Fibroblast of lung (primary cell): ENCODE measurements around the gene TCERG1L. TPM values are rescaled to one million over a fixed set of nuclear protein-coding genes. Genes with fewer than 3 reads are reported as not detected.

Source experiments
- DNase-seq, 2 donors: peaks; one replicate each; pipeline versions ENCODE4 v3.0.0 to v3.0.0-alpha.2; 2010; ENCODE audit warnings: low read depth in 2 of 2
- H2AFZ ChIP-seq: 2 replicates; pipeline ENCODE4 v1.5.1; 2012; ENCODE audit warnings: low read length, control low read depth, inconsistent platforms
- H3K27ac ChIP-seq: 2 replicates; pipeline ENCODE4 v1.5.1; 2011; ENCODE audit warnings: low read length, control low read depth; ENCODE audit not compliant: insufficient read depth
- H3K27me3 ChIP-seq: 2 replicates; pipeline ENCODE4 v1.5.1; 2011; ENCODE audit warnings: mild to moderate bottlenecking, low read length; ENCODE audit not compliant: control insufficient read depth, insufficient read depth
- H3K36me3 ChIP-seq: 2 replicates; pipeline ENCODE4 v1.5.1; 2011; ENCODE audit warnings: low read length; ENCODE audit not compliant: control insufficient read depth, insufficient read depth
- H3K4me1 ChIP-seq: 2 replicates; pipeline ENCODE4 v1.5.1; 2011; ENCODE audit warnings: low read length; ENCODE audit not compliant: control insufficient read depth, insufficient read depth; ENCODE audit errors: extremely low read depth
- H3K4me2 ChIP-seq: 2 replicates; pipeline ENCODE4 v1.5.1; 2011; ENCODE audit warnings: low read length, control low read depth; ENCODE audit not compliant: insufficient read depth; ENCODE audit errors: extremely low read depth
- H3K4me3 ChIP-seq, 4 experiments: fragments of 200-600 bp in 1 of 4; sonication (generic) in 1 of 4; replicated peaks in 1 of 4; 2 replicates each; pipeline ENCODE4 v1.5.1; 2011 to 2016; ENCODE audit warnings: low read length in 4 of 4, low read depth in 3 of 4, mild to moderate bottlenecking in 3 of 4, control low read depth in 2 of 4, inconsistent platforms in 1 of 4, mixed read lengths in 1 of 4; ENCODE audit not compliant: insufficient read depth in 1 of 4; ENCODE audit errors: control extremely low read depth in 1 of 4
- H3K79me2 ChIP-seq: 2 replicates; pipeline ENCODE4 v1.5.1; 2012; ENCODE audit warnings: mild to moderate bottlenecking, low read length, inconsistent platforms; ENCODE audit not compliant: control insufficient read depth, insufficient read depth
- H3K9ac ChIP-seq: 2 replicates; pipeline ENCODE4 v1.5.1; 2011; ENCODE audit warnings: mild to moderate bottlenecking, low read length, control low read depth; ENCODE audit not compliant: insufficient read depth
- H3K9me3 ChIP-seq: 2 replicates; pipeline ENCODE4 v1.5.1; 2012; ENCODE audit warnings: low read depth, low read length; ENCODE audit not compliant: control insufficient read depth, insufficient read depth
- H4K20me1 ChIP-seq: 2 replicates; pipeline ENCODE4 v1.5.1; 2011; ENCODE audit warnings: low read length; ENCODE audit not compliant: control insufficient read depth, insufficient read depth; ENCODE audit errors: extremely low read depth
- CTCF ChIP-seq, 2 donors: IDR thresholded peaks in 1 of 2; conservative IDR thresholded peaks in 1 of 2; 1 replicate in 1 of 2; 2 replicates in 1 of 2; pipeline ENCODE4 v1.5.1; 2011 to 2012; ENCODE audit warnings: low read length in 2 of 2, control low read depth in 1 of 2, inconsistent platforms in 1 of 2, low read depth in 1 of 2, mild to moderate bottlenecking in 1 of 2
- EZH2 ChIP-seq: IDR thresholded peaks from 2 replicates; pipeline ENCODE4 v1.5.1; 2012; ENCODE audit warnings: low read length, control low read depth, mild to moderate bottlenecking; ENCODE audit errors: missing control alignments
- polyA plus RNA-seq, 2 donors: library from polyadenylated mRNA; depleted of rRNA in 1 of 2; stranded (reverse) in 1 of 2; unstranded in 1 of 2; fragments of >200 nt; gene quantifications; 2 replicates each; pipeline ENCODE4 v1.2.1, GENCODE V29; 2011 to 2012; ENCODE audit warnings: missing spikeins in 1 of 2
- total RNA-seq: library from RNA; depleted of rRNA; stranded (reverse); fragments of >200 nt; gene quantifications from 2 replicates; pipeline ENCODE4 v1.2.1, GENCODE V29; 2014

The TCERG1L gene
- total and polyA plus RNA-seq, 2 donors (not counting 1 experiment from before 2014, with no cell fraction given): 0.02 TPM; not detected in 1

DNA sequence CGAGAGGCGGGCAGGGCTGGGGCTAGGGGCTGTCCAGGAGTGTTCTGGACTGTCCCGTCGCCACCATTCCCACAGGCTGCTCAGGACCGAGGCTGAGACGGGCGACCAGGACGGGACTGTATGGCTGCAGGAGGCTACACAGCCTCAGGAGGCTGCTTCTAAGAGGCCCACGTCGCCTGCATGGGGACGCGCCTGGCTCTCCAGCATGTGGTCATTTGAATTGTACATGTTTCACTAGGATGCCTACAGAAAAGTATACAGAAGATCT lies 216.3 kb downstream of the TCERG1L start:
- H4K20me1 ChIP-seq: no peaks in the 10 kb centered on the region

DNA sequence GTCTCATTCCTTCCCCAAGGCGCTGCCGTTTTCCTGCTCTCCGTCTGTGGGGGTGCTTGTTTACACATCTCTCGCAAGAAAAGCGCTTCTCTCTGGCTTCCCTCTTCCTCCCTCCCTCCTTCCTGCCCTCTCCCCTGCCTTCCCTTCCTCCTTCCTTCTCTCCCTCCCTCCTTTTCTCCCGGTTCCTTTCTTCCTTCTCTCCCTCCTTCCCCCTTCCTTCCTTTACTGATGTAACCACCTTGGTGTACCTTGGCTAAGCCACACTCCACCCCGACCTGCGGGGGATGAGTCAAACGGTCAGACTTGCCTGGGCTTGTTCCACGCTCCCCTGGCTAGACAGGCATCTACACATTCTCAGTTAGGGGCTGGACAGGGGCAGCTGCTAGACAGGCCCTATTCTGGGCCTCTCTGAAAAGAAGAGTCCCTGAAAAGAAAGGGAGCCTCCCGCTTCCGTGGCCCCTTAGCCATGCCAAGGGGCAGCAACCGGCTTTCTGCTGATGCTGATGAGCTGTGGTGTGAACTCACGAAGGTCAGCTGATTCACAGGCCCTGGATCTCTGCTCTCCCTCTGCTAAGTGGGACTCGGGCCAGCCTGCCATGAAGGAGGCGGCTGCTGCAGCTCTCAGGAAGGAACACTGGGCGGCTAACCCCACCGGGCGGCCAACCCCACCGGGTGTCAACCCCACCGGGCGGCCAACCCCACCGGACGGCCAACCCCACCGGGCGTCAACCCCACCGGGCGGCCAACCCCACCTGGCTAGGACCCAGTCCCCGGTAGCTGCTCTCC lies 216.8 kb downstream of the TCERG1L start:
- no peak overlapping the region for H3K9ac ChIP-seq
- H2AFZ ChIP-seq: no peak overlapping the region
- H3K36me3 ChIP-seq: no peaks in the 10 kb centered on the region
- no peak overlapping the region for H3K27ac ChIP-seq
- no peaks in the 10 kb centered on the region for H3K79me2 ChIP-seq
- no peak overlapping the region for H3K4me2 ChIP-seq
- H3K9me3 ChIP-seq: no peaks in the 10 kb centered on the region
- H4K20me1 ChIP-seq: no peaks in the 10 kb centered on the region
- TF ChIP-seq CTCF (conservative IDR thresholded peaks at IDR 0.05 in 1 of 2, IDR thresholded peaks at IDR 0.05 in 1 of 2; ENCODE audit: low read depth in 1 of 2, low read length in 2 of 2): no peak
- no peak for TF ChIP-seq EZH2
- DNase-seq: peak in 1 of 2 donors; percentile 36
- H3K27me3 ChIP-seq: no peaks in the 10 kb centered on the region
- H3K4me3 ChIP-seq: no peak overlapping the region
- no peaks in the 10 kb centered on the region for H3K4me1 ChIP-seq

More for the DNA sequence above, 216.3 kb downstream of the TCERG1L start:
- H3K4me1 ChIP-seq: no peaks in the 10 kb centered on the region
- no peak overlapping the region for H2AFZ ChIP-seq
- TF ChIP-seq EZH2: no peak
- no peak for TF ChIP-seq CTCF (conservative IDR thresholded peaks at IDR 0.05 in 1 of 2, IDR thresholded peaks at IDR 0.05 in 1 of 2; ENCODE audit: low read depth in 1 of 2, low read length in 2 of 2)
- H3K9ac ChIP-seq: no peak overlapping the region
- no peak overlapping the region for H3K27ac ChIP-seq
- no peaks in the 10 kb centered on the region for H3K79me2 ChIP-seq
- no peaks in the 10 kb centered on the region for H3K27me3 ChIP-seq
- no peak overlapping the region for H3K4me3 ChIP-seq
- no peaks in the 10 kb centered on the region for H3K36me3 ChIP-seq
- H3K4me2 ChIP-seq: no peak overlapping the region
- DNase-seq: no peak
- H3K9me3 ChIP-seq: no peaks in the 10 kb centered on the region

DNA sequence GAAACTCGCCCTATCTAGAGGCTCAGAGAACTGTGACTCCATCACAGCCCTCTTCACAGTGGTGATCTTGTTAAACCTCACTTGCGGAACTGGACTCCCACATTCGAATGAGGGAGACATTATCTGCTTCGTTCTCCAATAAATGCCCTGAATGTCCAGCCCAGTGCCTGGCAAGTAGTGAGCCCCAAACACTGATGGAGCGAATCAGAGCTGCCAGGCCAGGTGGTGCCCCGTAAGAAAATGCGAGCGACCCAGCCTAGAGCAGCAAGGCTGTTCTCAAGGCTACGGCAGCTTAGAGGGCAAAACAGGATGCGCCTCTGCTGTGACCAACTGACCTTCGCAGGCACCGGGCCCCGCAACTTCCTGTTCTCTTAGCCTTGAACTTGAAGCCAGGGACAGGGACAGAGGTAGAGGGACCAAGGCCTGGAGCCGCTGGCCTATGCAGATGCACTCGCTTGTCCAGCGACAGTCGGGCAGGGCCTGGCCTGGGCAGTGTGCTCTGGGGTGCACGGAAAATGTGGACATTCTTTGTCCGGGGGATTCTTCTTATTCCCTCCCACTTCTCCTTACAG lies 217.6 kb downstream of the TCERG1L start:
- H3K4me3 ChIP-seq: no peak overlapping the region
- no peaks in the 10 kb centered on the region for H3K9me3 ChIP-seq
- no peak for DNase-seq
- no peak overlapping the region for H3K27ac ChIP-seq
- no peaks in the 10 kb centered on the region for H4K20me1 ChIP-seq
- no peak overlapping the region for H3K4me2 ChIP-seq
- H2AFZ ChIP-seq: no peak overlapping the region
- H3K79me2 ChIP-seq: no peaks in the 10 kb centered on the region
- H3K4me1 ChIP-seq: no peaks in the 10 kb centered on the region
- H3K36me3 ChIP-seq: no peaks in the 10 kb centered on the region
- H3K9ac ChIP-seq: no peak overlapping the region
- TF ChIP-seq CTCF (conservative IDR thresholded peaks at IDR 0.05 in 1 of 2, IDR thresholded peaks at IDR 0.05 in 1 of 2; ENCODE audit: low read depth in 1 of 2, low read length in 2 of 2) (no peak), EZH2 (no peak)
- H3K27me3 ChIP-seq: no peaks in the 10 kb centered on the region
